Left renal cortex interstitium (tissue), 4 donors: ENCODE measurements around the gene OCA2. TPM values are rescaled to one million over a fixed set of nuclear protein-coding genes. Genes with fewer than 3 reads are reported as not detected.
"Not testable (repeated sequence)": the region's sequence is repeated elsewhere in the genome, so short reads cannot be mapped to it uniquely, and the experiment has no call there.

ENCODE experiments used
- DNase-seq, 4 donors: peaks; one replicate each; pipeline ENCODE4 v3.0.0-alpha.2; 2013; ENCODE audit warnings: low read depth in 4 of 4, low spot score in 2 of 4, missing footprints in 1 of 4
- polyA plus RNA-seq, 4 donors: library from polyadenylated mRNA; unstranded; fragments of 120-200 nt; gene quantifications; one replicate each; pipeline ENCODE4 v1.2.1, GENCODE V29; 2013; ENCODE audit not compliant: insufficient read length in 4 of 4

Gene OCA2
- polyA plus RNA-seq: 1 to 10 TPM; 8.0 to 9.2 (median 8.9) TPM

DNA sequence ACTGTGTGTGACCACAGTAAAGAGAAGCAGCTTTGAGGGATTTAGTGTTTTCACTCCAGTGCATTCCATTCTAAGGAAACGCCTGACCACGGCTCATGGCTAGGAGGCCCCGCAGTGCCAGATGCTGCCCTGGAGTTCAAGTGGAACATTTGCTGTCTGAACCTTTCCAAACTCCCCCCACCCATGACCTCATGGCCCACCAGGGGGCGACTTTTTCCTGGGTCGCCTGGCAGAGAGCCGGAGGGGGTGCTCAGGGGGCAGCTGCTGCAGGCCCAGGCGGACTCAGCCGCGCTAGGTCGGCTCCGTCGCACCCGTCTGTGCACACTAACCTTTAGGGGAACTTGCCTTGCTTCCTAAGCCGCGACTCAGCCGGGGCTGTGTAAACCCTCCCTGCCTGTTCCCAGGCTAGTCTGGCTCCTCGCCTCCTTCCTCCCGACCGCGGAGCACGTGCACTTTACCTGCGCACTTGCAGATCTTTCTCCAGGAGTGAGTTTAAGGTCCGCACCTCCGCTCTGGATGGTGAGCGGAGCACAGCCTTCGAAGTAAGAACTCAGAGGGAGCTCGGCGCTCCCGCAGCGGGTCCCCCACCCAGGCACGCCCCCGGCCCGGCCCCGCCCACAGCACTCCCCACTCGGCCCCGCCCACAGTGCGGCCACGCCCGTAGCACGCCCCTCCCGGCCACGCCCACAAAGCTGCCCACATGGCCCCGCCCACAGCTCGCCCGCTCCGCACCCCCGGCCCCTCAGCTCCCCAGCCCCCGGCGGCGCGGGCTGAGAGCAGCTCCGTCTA lies at the start of gene OCA2:
Gene OCA2, minus strand, starts transcription at position 550 of the 789 bp plus-strand sequence. CDS start 17,441 bp downstream, outside the sequence.
- DNase-seq: no peak

DNA sequence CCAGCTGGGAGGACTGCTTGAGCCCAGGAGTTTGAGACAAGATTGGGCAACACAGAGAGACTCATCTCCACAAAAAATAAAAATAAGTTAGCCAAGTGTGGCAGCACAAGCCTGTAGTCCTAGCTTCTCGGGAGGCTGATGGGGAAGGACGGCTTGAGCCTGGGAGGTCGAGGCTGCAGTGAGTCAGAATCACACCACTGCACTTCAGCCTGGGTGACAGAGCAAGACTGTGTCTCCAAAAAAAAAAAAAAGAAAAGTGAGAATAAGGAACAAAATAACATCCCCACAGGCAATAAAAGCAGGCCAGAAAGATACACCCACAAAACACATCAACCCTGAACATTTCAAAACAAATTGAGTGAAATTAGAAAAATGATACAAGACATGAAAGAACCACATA lies 48.7 kb upstream of the OCA2 start:
- DNase-seq: no peak

DNA sequence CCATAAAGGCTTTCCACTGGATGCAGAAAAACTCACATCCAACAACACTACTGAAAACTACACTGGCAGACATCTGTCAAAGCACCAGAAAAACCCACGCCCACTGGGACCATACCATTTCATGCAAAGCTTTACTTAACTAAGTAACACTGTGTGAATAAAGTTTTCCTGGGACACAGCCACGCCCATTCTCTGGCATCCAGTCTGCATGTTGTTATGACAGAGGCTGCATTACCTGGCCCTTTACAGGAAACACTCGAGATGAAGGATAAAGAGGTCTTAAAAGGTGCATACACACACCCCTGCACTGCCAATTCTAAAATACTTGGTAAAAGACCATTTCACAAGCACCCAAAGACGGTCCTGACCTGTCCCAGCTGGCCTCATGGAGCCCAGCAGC lies 46.3 kb upstream of the OCA2 start:
- DNase-seq: not testable (repeated sequence)

DNA sequence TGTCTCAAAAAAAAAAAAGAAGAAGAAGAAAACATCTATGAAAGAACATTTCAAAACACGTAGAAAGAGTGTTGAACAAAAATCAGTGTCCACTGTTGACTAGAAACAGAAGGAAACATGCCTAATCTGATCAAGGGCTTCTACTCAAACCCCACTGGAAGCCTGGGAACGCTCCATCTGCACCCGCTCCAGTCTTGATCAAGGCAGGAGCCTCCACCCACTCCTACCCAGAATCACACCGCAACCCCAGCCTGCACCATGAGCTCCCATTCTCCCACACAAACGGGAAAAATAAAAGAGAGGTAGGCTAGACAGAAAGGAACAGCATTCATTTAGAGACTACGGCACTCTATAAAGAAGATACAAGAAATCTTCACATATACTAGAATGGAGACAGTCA lies 40.9 kb upstream of the OCA2 start:
- no peak for DNase-seq

DNA sequence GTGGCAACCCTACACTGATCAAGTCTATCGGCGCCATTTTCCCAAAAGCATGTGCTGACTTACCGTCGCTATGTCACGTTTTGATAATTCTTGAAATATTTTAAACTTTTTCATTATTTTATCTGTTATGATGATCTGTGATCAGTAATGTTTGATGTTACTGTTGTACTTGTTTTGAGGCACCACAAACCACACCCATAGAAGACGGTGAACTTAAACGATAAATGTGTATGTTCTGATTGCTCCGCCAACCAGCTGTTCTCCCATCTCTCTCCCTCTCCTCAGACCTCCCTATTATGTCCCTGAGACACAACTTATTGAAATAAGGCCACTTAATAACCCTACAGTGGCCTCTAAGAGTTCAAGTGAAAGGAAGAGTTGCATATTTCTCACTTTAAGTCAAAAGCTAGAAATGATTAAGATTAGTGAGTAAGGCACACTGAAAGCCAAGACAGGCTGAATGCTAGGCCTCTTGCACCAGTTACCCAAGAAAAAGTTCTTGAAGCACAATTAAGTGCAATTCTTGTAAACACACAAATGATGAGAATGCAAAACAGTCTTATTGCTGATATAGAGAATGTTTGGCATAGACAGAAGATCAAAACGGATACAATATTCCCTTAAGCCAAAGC lies 38.4 kb upstream of the OCA2 start:
- not testable (repeated sequence) for DNase-seq

DNA sequence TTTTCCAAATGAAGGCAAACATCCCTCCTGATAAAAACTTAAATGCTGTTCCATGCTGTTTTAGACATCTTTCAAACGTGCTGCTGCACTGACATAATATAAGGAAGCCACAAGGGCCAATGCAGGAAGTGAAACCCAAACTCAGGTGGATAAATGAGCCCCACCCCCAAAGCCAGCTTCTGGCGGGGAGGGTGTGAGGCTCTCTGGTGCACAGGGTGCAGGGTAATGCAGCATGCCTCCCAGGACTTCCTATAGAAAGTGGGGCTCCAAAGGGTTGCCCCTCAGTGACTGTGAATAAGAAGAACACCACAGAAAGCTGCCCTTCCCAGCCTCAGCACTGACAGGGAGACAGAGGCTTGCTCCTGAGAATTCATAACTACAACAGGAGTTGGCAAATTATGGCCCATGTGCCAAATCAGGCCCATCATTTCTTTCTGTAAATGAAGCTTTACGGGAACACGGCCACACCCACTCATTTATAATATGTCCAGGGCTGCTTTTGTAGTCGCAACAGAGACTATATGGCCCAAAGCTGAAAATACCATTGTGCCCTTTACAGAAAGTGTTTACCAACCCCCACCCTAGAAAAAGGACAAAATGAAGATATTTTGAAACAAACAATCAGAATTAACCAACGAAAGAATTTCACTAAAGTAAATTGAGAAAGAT lies 37.3 kb upstream of the OCA2 start:
- DNase-seq: not testable (repeated sequence)

DNA sequence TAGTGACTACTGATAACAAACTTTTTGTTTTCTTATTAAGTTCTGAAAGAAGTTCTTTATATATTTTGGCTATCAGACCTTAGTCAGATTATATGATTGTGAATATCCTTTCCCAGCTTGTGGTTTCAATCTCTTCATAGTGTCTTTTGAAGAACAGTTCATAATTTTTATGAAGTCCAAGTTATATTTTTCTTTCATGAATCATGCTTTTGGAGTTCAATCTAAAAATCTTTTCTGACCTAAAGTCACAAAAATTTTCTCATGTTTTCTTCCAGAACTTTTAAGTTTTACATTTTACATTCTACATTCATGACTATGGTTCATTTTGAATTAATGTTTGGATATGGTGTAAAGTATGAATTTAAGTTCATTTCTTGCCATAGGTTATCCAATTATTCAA lies 34.2 kb upstream of the OCA2 start:
- DNase-seq: no peak

DNA sequence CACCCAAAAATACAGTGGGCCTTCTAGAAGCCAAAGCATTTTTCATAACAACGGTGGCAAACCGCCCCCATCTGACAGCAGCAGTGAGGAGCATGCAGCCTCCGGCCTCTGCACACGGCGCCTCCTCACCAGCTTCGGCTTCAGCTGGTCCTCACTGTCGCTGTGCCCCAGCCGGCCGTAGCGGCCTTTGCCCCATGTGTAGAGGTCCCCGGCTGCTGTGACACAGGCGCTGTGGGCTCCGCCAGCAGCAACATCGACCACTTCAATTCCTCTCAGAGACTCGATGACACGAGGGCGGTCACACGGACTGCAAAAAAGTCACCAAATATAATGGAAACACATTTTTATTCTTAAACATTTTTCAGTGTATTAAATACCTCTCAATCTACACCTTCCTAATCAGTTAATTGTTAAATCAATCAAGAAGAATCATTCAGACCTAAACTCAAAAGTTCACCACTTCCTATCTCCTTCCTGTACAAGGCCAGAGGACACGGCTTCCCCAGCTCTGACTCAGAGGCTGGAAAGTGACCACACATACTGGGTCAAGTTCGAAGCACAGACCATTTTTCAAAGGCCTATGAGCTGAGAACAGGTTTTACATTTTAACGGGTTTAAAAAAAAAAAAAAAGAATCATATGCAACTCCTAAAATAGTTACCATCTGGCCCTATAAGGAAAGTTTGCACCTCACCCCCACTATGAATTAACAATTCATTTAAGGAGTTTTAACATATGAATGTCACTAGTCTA lies 33.6 kb upstream of the OCA2 start:
- DNase-seq: no peak

GRCh38 chr15:28131946-28132345 lies 32.8 kb upstream of the OCA2 start:
- no peak for DNase-seq

DNA sequence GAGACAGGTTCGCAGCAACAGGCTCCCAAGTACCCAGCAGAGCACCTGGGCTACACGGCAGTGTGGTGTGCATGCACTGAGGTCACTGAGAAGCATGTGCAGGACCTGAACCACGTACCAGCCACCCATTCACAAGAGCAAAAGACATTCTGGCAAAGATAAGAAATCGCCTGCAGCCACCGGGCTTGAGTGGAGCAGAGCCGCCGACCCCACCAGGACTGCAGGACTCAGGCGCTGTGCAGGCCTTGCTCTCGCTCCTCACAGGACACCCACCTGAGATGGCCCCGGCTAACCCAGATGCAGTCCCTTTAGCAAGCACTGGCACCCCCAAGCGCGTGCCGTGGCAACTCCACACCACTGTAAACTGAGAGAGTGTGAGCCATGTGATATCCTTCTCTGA lies 32.3 kb upstream of the OCA2 start:
- DNase-seq: no peak

GRCh38 chr15:28130651-28131050 lies 31.5 kb upstream of the OCA2 start:
- DNase-seq: no peak

DNA sequence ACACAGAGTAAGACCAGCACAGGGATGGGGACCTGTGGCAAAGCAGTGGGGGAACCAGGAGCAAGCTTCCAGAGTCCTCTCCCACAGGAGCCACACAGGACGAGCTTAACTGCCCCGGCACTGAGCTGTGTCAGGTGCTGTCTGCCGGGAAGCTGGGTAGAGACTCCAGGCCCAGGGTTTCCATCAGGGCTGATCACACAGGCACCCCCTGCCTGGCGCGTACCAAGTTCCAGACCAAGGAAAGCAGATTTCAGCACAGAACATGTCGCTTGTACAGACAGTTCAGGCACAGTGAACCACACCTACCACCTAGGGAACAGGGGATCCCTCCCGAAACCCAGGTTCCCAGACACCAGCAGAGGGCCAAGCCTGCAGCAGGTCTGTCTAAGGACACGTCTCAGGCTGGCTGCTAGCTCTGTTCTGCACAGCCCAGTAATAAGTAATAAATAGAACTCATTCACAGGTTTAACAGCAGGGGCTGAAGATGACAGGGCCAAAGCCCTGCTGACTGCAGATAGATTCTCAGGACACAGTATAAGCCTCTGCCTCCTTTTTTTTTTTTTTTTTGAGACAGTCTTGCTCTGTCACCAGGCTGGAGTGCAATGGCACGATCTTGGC lies 30.2 kb upstream of the OCA2 start:
- DNase-seq: no peak

- DNase-seq: no peak
Observed at GRCh38 chr15:28128031-28128430, 28.9 kb upstream of the OCA2 start.

- no peak for DNase-seq
Observed at GRCh38 chr15:28127036-28127435, 27.9 kb upstream of the OCA2 start.

DNA sequence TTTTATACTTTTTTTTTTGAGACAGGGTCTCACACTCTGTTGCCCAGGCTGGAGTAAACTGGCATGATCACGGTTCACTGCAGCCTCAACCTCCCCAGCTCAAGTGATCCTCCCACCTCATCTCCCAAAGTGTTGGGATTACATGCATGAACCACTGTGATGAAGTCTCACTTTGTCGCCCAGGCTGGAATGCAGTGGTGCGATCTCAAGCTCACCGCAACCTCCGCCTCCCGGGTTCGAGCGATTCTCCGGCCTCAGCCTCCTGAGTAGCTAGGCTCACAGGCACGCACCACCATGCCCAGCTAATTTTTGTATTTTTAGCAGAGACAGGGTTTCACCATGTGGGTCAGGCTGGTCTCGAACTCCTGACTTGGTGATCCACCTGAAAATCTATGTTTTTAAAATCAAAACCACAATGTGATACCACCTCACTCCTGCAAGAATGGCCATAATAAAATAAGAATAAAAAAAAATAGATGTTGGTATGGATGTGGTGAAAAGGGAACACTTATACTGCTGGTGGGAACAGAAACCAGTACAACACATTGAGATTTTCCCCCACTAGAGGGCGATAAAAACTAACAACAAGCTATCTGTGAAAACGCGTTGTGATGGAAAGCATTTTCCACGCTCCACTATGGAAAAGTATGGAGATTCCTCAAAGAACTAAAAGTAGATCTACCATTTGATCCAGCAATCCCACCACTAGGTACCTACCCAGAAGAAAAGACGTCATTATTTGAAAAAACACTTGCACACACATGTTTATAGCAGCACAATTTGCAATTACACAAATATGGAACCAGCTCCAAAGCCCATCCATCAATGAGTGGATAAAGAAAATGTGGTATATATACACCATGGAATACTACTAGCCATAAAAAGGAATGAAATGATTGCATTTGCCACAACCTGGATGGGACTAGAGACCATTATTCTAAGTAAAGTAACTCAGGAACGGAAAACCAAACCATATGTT lies 26.8 kb upstream of the OCA2 start:
- DNase-seq: no peak

- DNase-seq: no peak
Observed at GRCh38 chr15:28124841-28125240, 25.7 kb upstream of the OCA2 start.

- DNase-seq: no peak
Observed at GRCh38 chr15:28123408-28124023, 24.4 kb upstream of the OCA2 start.

DNA sequence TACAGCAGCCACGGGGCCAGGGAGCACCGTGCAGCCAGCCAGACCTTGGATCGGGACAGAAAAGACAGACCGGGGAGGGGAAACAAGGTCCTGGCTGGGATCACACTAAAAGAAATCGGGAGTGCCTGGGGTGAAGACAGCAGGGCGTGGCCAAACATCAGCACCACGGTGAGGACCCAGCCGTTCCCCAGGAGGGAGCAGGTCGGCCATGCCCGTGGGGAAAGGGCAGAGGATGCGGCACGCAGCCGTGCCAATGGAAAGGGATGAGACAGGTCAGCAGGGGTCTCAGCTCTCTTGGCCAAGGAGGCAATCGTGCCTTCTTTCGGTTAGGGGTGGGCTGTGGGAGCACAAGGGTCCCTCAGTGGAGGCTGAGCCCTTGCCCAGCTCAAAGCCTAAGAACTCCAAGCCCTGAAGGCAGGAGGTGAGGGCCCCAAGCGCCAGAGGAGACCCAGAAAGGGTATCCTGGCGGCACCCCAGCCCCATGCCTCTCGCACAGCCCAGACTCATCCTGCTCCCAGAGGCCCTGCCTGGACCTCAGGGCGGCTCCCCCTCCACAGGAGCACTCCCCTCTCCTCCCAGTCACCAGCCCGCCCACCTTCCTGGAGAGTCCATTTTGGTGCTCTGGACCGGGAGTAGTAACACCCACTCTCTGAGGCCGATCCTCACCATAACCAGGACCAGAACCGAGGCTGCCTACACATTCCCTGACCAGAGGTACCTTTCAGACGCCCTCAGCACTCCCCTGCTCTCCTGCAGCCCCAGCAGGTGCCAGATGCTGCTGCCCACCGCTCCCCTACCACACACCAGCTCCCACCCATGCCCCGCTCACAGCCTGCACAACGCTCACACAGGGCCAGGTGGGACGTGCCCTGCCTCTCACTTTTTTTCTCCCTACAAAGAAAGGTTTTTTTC lies 23.2 kb upstream of the OCA2 start:
- DNase-seq: no peak
